Fibroblast of peridontal ligament (primary cell): Measurements from ENCODE around the gene ABI1.
"Not testable (repeated sequence)": the region's sequence is repeated elsewhere in the genome, so short reads cannot be mapped to it uniquely, and the experiment has no call there.

Source experiments
- DNase-seq: peaks from one replicate; pipeline ENCODE4 v3.0.0-alpha.2; 2010; ENCODE audit errors: extremely low read depth

The ABI1 gene

GRCh38 chr10:26804418-26805393, 56.1 kb downstream of the ABI1 start:
- no peak for DNase-seq

GRCh38 chr10:26803849-26804248, 56.9 kb downstream of the ABI1 start:
- DNase-seq = no peak

- DNase-seq = no peak
Observed at GRCh38 chr10:26802527-26802926, 58.2 kb downstream of the ABI1 start.

GRCh38 chr10:26801831-26802230, 58.9 kb downstream of the ABI1 start:
- no peak for DNase-seq

GRCh38 chr10:26801274-26801673, 59.5 kb downstream of the ABI1 start:
- no peak for DNase-seq

GRCh38 chr10:26800468-26800867, 60.3 kb downstream of the ABI1 start:
- DNase-seq = no peak

GRCh38 chr10:26799342-26799741, 61.4 kb downstream of the ABI1 start:
- no peak for DNase-seq

GRCh38 chr10:26798298-26798697, 62.5 kb downstream of the ABI1 start:
- DNase-seq = no peak

- no peak for DNase-seq
Observed at GRCh38 chr10:26797340-26797739, 63.4 kb downstream of the ABI1 start.

GRCh38 chr10:26792758-26793495, 67.8 kb downstream of the ABI1 start:
- DNase-seq = peak; percentile 30

- DNase-seq = peak; percentile 52
Observed at GRCh38 chr10:26790221-26790995, 70.3 kb downstream of the ABI1 start.

GRCh38 chr10:26789779-26790178, 71.0 kb downstream of the ABI1 start:
- not testable (repeated sequence) for DNase-seq

GRCh38 chr10:26787362-26787761, 73.4 kb downstream of the ABI1 start:
- no peak for DNase-seq

GRCh38 chr10:26781797-26782196, 79.0 kb downstream of the ABI1 start:
- DNase-seq = peak; percentile 15

- DNase-seq = peak; percentile 83
Observed at GRCh38 chr10:26780793-26781601, 79.8 kb downstream of the ABI1 start.

- DNase-seq = no peak
Observed at GRCh38 chr10:26780106-26780792, 80.5 kb downstream of the ABI1 start.

- no peak for DNase-seq
Observed at GRCh38 chr10:26779176-26779860, 81.4 kb downstream of the ABI1 start.

- DNase-seq = no peak
Observed at GRCh38 chr10:26777686-26778085, 83.1 kb downstream of the ABI1 start.

GRCh38 chr10:26776258-26776657, 84.5 kb downstream of the ABI1 start:
- no peak for DNase-seq

- no peak for DNase-seq
Observed at GRCh38 chr10:26773633-26774032, 87.1 kb downstream of the ABI1 start.
